ENCODE results near the gene FZD1. TPM values are rescaled to one million over a fixed set of nuclear protein-coding genes. Genes with fewer than 3 reads are reported as not detected.

The FZD1 gene
- polyA plus RNA-seq, 1 donor = 13.2 TPM

- 100% methylated on average over 3 of the region's 3 CpGs for WGBS (ENCODE audit: insufficient coverage, low lambda C conversion rate)
- H3K4me1 ChIP-seq (ENCODE audit: control insufficient read depth, insufficient read depth, low read length) = no peaks in the 10 kb centered on the region
- H3K9me3 ChIP-seq (ENCODE audit: control insufficient read depth, low read depth, low read length) = no peaks in the 10 kb centered on the region
- H3K4me3 ChIP-seq (ENCODE audit: low read length) = no peak overlapping the region
- no peak overlapping the region for H3K27ac ChIP-seq (ENCODE audit: low read length)
- DNase-seq = no peak
- H3K36me3 ChIP-seq (ENCODE audit: control insufficient read depth, insufficient read depth, low read length) = no peaks in the 10 kb centered on the region
- no peaks in the 10 kb centered on the region for H3K27me3 ChIP-seq (ENCODE audit: control insufficient read depth, insufficient read depth, low read length)
Measured at GRCh38 chr7:91314591-91315323, 50.5 kb downstream of the FZD1 start.

GRCh38 chr7:91316426-91316825 lies 52.2 kb downstream of the FZD1 start:
- no peaks in the 10 kb centered on the region for H3K36me3 ChIP-seq (ENCODE audit: control insufficient read depth, insufficient read depth, low read length)
- H3K27ac ChIP-seq (ENCODE audit: low read length) = no peak overlapping the region
- no peaks in the 10 kb centered on the region for H3K9me3 ChIP-seq (ENCODE audit: control insufficient read depth, low read depth, low read length)
- no peak for DNase-seq
- H3K27me3 ChIP-seq (ENCODE audit: control insufficient read depth, insufficient read depth, low read length) = no peaks in the 10 kb centered on the region
- WGBS (ENCODE audit: insufficient coverage, low lambda C conversion rate) = 83% methylated on average over 1 of the region's 1 CpG
- H3K4me3 ChIP-seq (ENCODE audit: low read length) = no peak overlapping the region
- no peaks in the 10 kb centered on the region for H3K4me1 ChIP-seq (ENCODE audit: control insufficient read depth, insufficient read depth, low read length)

- WGBS (ENCODE audit: insufficient coverage, low lambda C conversion rate) = 100% methylated on average over 1 of the region's 4 CpGs
- Histone ChIP-seq H3K4me3 (ENCODE audit: low read length) (no peak overlapping the region), H3K4me1 (ENCODE audit: control insufficient read depth, insufficient read depth, low read length) (no peaks in the 10 kb centered on the region), H3K27me3 (ENCODE audit: control insufficient read depth, insufficient read depth, low read length) (no peaks in the 10 kb centered on the region), H3K27ac (ENCODE audit: low read length) (no peak overlapping the region), H3K9me3 (ENCODE audit: control insufficient read depth, low read depth, low read length) (no peaks in the 10 kb centered on the region), H3K36me3 (ENCODE audit: control insufficient read depth, insufficient read depth, low read length) (no peaks in the 10 kb centered on the region)
- no peak for DNase-seq
Measured at GRCh38 chr7:91319351-91319750, 55.1 kb downstream of the FZD1 start.

- Histone ChIP-seq H3K27ac (ENCODE audit: low read length) (no peak overlapping the region), H3K9me3 (ENCODE audit: control insufficient read depth, low read depth, low read length) (no peaks in the 10 kb centered on the region), H3K36me3 (ENCODE audit: control insufficient read depth, insufficient read depth, low read length) (no peaks in the 10 kb centered on the region), H3K4me1 (ENCODE audit: control insufficient read depth, insufficient read depth, low read length) (no peaks in the 10 kb centered on the region), H3K4me3 (ENCODE audit: low read length) (no peak overlapping the region), H3K27me3 (ENCODE audit: control insufficient read depth, insufficient read depth, low read length) (no peaks in the 10 kb centered on the region)
- WGBS (ENCODE audit: insufficient coverage, low lambda C conversion rate) = no CpG with 5 or more reads among the region's 4 CpGs
- no peak for DNase-seq
Measured at GRCh38 chr7:91320366-91321078, 56.3 kb downstream of the FZD1 start.
